ENCODE measurements around the gene LRRC66.

LRRC66 gene

DNA sequence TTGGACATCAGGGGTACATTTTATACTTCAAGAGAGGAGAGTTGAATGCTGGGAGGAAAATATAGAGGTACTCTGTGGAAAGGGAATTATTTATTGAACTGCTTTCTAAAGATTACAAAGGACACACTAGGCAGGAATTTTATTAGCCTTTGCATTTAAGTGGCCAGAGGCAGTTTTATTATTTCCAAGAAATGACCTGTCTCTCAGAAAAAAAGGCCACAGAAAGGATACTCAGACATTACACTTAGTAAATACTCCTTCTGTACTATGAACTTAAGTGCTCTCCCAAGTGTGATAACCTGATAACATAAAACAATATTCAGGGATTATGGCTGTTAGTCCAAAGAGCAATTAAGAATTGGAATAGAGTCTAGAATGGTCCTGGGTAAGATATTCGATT lies 7.5 kb downstream of the LRRC66 start:
- DNase-seq (ENCODE audit: low read depth, low spot score), result no peak

DNA sequence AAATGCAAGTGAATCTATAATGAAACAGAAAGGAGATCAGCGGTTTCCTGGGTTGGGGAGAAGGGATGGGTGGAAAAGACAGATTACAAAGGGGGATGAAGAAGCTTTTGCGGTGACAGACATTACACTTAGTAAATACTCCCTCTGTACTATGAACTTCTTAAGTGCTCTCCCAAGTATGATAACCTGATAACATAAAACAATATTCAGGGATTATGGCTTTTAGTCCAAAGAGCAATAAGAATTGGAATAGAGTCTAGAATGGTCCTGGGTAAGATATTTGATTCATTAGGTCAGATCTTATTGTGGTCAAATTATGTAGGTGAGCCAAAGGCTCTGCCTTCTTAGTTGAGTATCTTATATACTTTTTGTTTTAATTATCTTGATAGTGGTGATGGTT lies 9.2 kb downstream of the LRRC66 start:
- DNase-seq (ENCODE audit: low read depth, low spot score), result no peak

- no peak for DNase-seq (ENCODE audit: low read depth, low spot score)
Observed at GRCh38 chr4:52006887-52007286, 13.3 kb downstream of the LRRC66 start.

GRCh38 chr4:52005604-52006273 lies 14.4 kb downstream of the LRRC66 start:
- DNase-seq (ENCODE audit: low read depth, low spot score), result no peak

- DNase-seq (ENCODE audit: low read depth, low spot score), result no peak
Observed at GRCh38 chr4:52004414-52004813, 15.7 kb downstream of the LRRC66 start.

DNA sequence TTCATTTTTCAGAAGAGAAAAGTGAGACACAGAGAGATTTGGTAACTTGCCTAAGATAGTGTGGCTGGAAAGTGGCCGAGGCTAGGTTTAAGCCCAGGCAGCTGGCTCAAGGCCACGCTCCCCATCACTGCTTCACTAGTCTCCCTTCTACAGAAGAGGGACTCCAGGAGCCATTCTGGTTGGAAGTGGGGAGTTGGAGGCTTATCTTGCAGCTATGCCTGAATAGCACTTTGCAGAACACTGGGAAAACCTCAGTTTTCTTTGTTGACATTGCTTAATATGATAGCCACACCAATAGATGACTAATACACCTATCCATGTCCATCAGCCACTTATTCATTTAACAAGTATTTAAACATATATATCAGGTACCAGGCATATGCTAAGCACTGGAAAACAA lies 18.5 kb downstream of the LRRC66 start:
- no peak for DNase-seq (ENCODE audit: low read depth, low spot score)

GRCh38 chr4:51999250-51999649 lies 20.9 kb downstream of the LRRC66 start:
- no peak for DNase-seq (ENCODE audit: low read depth, low spot score)

GRCh38 chr4:51998837-51999236 lies 21.3 kb downstream of the LRRC66 start:
- DNase-seq (ENCODE audit: low read depth, low spot score), result no peak

DNA sequence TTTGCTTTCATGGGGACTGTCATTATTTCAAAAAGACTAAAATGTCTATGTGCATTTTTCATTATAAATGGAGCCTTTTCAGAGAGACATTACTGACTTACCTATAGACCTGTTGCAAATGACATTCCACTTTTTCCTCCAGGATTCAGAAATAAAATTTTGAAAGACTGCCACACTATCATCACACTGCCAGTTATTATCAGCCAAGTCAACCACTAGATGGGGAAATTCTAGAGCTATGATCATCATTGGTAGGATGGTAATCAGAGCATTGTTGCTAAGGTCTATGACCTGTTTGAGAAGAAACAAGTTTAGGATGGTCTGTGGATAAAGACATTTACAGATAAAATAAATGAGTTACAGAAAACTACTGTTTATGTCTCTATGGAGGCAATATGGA lies 22.5 kb downstream of the LRRC66 start:
- DNase-seq (ENCODE audit: low read depth, low spot score), result no peak

DNA sequence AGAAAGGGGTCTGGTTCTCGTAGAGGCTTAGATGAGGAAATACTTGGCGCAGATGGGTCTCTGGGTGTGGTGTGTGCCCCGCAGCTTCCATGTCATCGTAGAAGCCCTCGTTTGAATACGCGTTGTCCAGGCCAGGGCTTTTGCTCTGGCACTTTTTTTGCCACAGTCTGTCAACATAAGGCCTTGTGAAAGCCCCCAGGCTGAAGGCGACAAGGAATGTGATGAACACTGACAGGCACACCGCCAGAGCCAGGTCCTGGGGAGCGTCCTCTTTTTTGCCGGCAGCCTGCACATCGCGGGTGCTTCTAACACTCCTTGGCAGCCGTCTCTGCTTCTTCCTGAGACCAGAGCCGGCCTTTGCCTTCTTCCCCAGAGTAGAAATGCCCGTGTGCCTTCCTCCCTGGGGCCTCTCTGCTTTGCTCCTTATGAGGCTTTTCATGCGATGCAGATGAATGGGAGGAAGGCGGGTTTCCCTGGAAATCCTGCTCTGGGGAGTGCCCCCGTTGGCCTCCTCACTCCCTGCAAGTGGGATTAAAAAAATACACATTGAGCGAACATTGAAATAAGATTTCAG lies 24.4 kb downstream of the LRRC66 start:
- DNase-seq (ENCODE audit: low read depth, low spot score), result no peak

- DNase-seq (ENCODE audit: low read depth, low spot score), result no peak
Observed at GRCh38 chr4:51965862-51966261, 54.3 kb downstream of the LRRC66 start.

DNA sequence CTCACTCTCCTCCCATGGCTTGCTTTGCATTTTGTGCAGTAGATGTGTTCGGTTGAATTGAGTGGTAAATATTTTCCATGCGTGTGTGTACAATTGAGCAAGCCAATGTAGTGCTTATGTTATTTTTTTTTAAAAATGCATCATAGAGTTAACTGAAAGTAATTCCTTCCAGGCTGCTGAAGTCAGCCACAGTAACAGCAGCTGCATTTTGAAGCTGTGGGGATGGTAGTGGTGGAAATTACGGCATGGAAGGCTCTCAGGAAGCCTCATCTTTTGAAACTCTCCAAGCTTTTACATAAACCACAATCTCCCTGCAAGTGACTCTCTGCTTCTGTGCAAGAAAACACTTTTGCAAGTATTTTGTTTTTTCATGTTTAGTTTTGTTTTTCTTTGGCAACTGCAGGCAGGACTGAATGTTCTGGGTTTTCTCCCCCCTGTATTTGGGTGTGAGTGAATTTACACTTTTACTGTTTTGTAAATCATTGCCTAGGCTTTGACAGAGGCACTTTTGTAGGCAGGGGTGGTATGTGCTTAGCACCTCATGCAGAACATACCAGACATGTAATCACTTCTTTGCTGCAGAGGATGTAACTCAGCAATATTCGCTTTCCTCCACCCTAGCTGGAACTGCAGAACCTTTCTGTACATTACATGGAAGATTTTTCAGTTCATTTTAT lies 56.2 kb downstream of the LRRC66 start:
- no peak for DNase-seq (ENCODE audit: low read depth, low spot score)

DNA sequence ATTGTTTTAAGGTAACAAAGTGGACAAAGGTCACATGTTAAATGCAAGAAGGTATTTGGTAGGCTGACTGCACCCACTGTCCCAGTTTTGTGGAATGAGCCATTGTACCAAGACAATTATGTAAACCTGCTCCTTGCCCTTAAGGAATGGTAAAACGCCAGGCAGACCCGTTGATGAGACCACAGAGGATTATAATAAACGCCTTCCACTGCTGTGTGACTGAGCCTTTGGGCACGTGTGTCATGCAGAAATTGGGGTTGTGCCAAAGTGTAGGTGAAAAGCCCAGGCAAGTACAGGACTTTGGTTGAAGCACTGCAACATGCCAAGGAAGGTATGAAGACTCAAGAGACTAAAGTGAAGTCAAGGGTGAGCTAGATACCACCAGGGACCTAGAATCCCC lies 59.7 kb downstream of the LRRC66 start:
- no peak for DNase-seq (ENCODE audit: low read depth, low spot score)

DNA sequence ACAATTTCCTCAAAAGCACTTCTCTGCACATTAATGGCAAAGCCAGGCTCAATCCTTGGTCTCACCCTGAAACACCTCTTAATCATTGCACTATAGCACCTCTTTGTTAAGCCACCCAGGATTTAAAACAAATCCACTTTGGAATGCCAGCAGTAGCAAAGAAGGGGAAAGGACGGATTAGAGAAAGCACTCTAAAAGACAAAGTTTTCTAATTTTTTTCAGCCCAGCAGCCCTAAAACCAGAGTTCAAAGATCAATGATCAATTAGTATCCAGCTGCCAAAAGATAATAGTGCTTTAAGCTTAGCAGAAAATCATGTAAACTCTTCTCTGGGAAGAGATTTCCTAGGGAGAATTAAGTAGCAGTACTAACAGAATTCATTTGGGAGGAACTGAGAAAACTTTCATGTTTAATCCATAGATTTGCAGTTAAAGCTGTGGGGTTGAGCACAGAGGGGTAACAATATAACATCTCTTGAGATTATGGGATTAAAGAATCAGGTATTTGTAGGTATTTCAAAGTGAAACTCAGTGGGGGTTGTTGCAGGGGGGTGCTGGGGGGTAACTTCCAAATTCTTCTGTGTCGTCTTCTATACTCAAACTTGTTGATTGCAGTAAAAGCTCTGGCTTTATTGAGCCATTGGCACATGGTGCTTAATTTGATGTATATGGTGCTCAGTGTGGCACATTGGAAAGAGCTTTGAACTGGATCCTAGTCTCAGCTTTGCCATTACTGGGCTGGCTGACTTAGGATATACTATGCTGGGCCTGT lies 61.8 kb downstream of the LRRC66 start:
- DNase-seq (ENCODE audit: low read depth, low spot score), result no peak
